ENCODE results near the gene EP300. TPM values are rescaled to one million over a fixed set of nuclear protein-coding genes. Genes with fewer than 3 reads are reported as not detected.

The EP300 gene
- total RNA-seq, 1 donor from 2014 or later: 37.4 TPM

DNA sequence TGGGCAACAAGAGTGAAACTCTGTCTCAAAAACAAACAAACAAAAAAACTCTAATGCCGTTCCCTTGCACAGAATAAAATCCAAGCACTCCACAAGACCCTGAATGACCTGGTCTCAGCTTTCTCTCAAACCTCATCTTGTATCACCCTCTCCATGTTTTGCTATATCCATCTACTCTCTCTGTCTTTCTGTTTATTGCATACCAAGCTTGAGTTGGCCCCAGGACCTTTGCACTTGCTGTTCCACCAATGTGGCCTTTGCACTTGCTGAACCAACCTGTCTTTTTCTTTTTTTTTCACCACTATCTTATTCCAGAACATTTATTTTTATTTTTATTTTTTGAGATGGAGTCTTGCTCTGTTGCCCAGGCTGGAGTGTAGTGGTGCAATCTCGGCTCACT is 110.7 kb downstream of the EP300 start:
- Histone ChIP-seq H3K36me3 (ENCODE audit: control insufficient read depth, insufficient read depth, low read length) (no peaks in the 10 kb centered on the region), H3K4me3 (ENCODE audit: low read depth, low read length) (no peak overlapping the region), H3K27me3 (ENCODE audit: control insufficient read depth, insufficient read depth, low read length) (no peaks in the 10 kb centered on the region)
- TF ChIP-seq CTCF (IDR thresholded peaks at IDR 0.05; ENCODE audit: insufficient read depth, low read length, poor library complexity, severe bottlenecking): no peak
- no peak for DNase-seq (ENCODE audit: low read depth)

GRCh38 chr22:41204066-41204465 is 111.7 kb downstream of the EP300 start:
- no peaks in the 10 kb centered on the region for H3K27me3 ChIP-seq (ENCODE audit: control insufficient read depth, insufficient read depth, low read length)
- no peaks in the 10 kb centered on the region for H3K36me3 ChIP-seq (ENCODE audit: control insufficient read depth, insufficient read depth, low read length)
- H3K4me3 ChIP-seq (ENCODE audit: low read depth, low read length): no peak overlapping the region
- no peak for TF ChIP-seq CTCF (IDR thresholded peaks at IDR 0.05; ENCODE audit: insufficient read depth, low read length, poor library complexity, severe bottlenecking)
- DNase-seq (ENCODE audit: low read depth): no peak

DNA sequence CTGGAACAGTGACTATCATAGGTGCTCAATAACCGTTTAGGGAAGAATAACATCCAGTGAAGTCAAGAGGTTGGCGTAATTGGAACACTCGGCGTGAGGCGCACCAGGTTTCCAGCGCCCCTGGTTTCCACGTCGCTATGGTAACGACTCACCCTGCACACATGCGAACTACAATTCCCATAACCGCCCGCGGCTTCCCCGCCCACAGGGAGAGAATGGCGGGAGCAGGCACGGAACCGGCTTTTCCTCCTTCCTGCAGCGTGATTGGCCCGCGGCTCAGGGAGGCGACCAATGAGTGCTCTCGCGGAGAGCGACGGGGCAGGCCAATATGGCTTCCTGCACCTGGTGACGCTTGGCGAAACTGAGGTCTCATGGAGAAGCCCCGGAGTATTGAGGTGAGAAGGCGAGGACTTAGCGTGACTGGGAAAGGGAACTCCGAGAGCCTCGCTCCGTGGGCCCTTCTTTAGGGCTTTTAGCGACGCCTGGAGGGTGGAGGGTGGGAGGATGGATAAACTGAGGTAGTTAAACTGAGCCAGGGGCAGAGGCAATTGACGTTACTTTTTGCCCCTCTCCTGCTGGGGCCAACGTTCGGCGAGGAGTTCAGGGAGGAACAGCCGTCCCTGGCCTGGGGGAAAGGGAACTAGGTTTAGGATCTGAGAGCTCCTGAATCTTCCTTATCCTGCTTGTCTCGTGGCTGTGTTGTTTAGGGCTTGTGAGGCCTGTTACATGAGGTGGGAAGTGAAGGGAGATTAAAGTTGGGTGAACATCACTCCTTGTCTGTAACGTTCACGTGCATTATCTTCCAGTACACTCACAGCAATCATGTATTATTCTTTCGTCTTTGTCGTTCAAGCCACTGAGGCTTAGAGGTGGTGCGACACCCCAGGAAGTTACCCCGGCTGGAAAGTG is 112.9 kb downstream of the EP300 start, which contains the start of gene L3MBTL2:
Gene L3MBTL2, plus strand, starts transcription at position 321 of the 909 bp plus-strand sequence. Its CDS starts 51 bp downstream, at position 372.
- Histone ChIP-seq H3K4me3 (ENCODE audit: low read depth, low read length) (peak within 1 kb of the TSS; percentile 87), H3K27me3 (ENCODE audit: control insufficient read depth, insufficient read depth, low read length) (no peaks in the 10 kb centered on the region), H3K36me3 (ENCODE audit: control insufficient read depth, insufficient read depth, low read length) (no peaks in the 10 kb centered on the region)
- TF ChIP-seq CTCF (IDR thresholded peaks at IDR 0.05; ENCODE audit: insufficient read depth, low read length, poor library complexity, severe bottlenecking): no peak
- DNase-seq (ENCODE audit: low read depth): peak; percentile 79

DNA sequence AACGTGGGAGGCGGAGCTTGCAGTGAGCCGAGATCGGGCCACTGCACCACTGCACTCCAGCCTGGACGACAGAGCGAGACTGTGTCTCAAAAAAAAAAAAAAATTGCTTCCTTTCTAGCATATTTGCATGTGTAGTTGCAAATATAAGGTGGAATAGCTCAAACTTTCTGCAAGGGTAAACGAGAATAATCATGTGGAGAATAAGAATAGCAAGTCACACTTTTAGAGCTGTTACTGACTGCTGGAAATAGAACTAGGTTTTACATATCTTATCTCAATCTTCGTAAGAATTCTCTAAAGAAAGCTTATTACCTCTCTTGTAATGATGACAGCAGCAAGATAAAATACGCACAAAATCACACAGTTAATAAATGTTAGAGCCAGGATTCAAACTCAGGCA is 114.3 kb downstream of the EP300 start:
- no peak for DNase-seq (ENCODE audit: low read depth)
- TF ChIP-seq CTCF (IDR thresholded peaks at IDR 0.05; ENCODE audit: insufficient read depth, low read length, poor library complexity, severe bottlenecking): no peak
- Histone ChIP-seq H3K27me3 (ENCODE audit: control insufficient read depth, insufficient read depth, low read length) (no peaks in the 10 kb centered on the region), H3K4me3 (ENCODE audit: low read depth, low read length) (no peak overlapping the region), H3K36me3 (ENCODE audit: control insufficient read depth, insufficient read depth, low read length) (no peaks in the 10 kb centered on the region)

DNA sequence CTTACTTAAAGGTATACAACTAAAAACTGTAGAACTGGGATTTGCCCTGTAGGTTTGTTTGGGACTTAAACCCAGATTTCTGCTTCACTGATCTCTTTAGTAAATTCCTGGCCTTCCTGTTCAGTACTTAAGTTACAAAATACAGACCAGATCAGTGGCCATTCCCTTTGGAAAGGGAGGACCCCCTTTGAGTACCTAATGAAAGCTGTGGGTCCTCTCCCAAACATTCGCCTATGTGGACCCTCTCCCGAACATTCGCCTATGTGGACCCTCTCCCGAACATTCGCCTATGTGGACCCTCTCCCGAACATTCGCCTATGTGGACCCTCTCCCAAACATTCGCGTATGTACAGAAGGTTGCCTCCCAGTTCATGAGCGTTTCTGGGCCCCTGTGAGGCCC is 123.0 kb downstream of the EP300 start:
- no peak for DNase-seq (ENCODE audit: low read depth)
- no peaks in the 10 kb centered on the region for H3K36me3 ChIP-seq (ENCODE audit: control insufficient read depth, insufficient read depth, low read length)
- no peak for TF ChIP-seq CTCF (IDR thresholded peaks at IDR 0.05; ENCODE audit: insufficient read depth, low read length, poor library complexity, severe bottlenecking)
- H3K4me3 ChIP-seq (ENCODE audit: low read depth, low read length): no peak overlapping the region
- H3K27me3 ChIP-seq (ENCODE audit: control insufficient read depth, insufficient read depth, low read length): no peaks in the 10 kb centered on the region

Measured in kidney epithelial cell (primary cell).